IMR-90 (cell line): ENCODE data around the gene TMBIM6.

Experiments used
- BHLHE40 ChIP-seq: fragments of 150-350 bp; IDR thresholded peaks from 2 replicates; pipeline ENCODE4 v1.6.1; 2016; ENCODE audit warnings: mild to moderate bottlenecking, low read depth, low read length
- CEBPB ChIP-seq: IDR thresholded peaks from 2 replicates; pipeline ENCODE4 v1.6.1; 2012; ENCODE audit warnings: low read depth, low read length, improper control_type of control experiment
- CTCF ChIP-seq: conservative IDR thresholded peaks from 2 replicates; pipeline ENCODE4 v1.5.1; 2012; ENCODE audit warnings: mild to moderate bottlenecking, low read depth, low read length, improper control_type of control experiment
- ELK1 ChIP-seq: fragments of 150-350 bp; IDR thresholded peaks from 2 replicates; pipeline ENCODE4 v1.6.1; 2016; ENCODE audit warnings: low read depth, mild to moderate bottlenecking, low read length, moderate library complexity, borderline replicate concordance
- FOS ChIP-seq: fragments of 150-350 bp; IDR thresholded peaks from 2 replicates; pipeline ENCODE4 v1.6.1; 2016; ENCODE audit warnings: low read depth, low read length
- MAZ ChIP-seq: IDR thresholded peaks from 2 replicates; pipeline ENCODE4 v1.6.1; 2012; ENCODE audit warnings: low read depth, mild to moderate bottlenecking, low read length, improper control_type of control experiment, moderate library complexity, borderline replicate concordance
- MXI1 ChIP-seq: IDR thresholded peaks from 2 replicates; pipeline ENCODE4 v1.6.1; 2012; ENCODE audit warnings: low read depth, mild to moderate bottlenecking, low read length, moderate library complexity, borderline replicate concordance
- POLR2A ChIP-seq: IDR thresholded peaks from 2 replicates; pipeline ENCODE4 v1.6.1; 2012; ENCODE audit warnings: mild to moderate bottlenecking, low read depth, low read length
- RAD21 ChIP-seq: IDR thresholded peaks from 2 replicates; pipeline ENCODE4 v1.6.1; 2012; ENCODE audit warnings: low read length, improper control_type of control experiment
- RCOR1 ChIP-seq: IDR thresholded peaks from 2 replicates; pipeline ENCODE4 v1.6.1; 2012; ENCODE audit warnings: mild to moderate bottlenecking, low read length, improper control_type of control experiment; ENCODE audit not compliant: insufficient replicate concordance
- RFX5 ChIP-seq: IDR thresholded peaks from 2 replicates; pipeline ENCODE4 v1.8.0; 2012; ENCODE audit warnings: low read depth, mild to moderate bottlenecking, low read length, moderate library complexity
- SMC3 ChIP-seq: fragments of 150-350 bp; IDR thresholded peaks from 2 replicates; pipeline ENCODE4 v1.6.1; 2016; ENCODE audit warnings: low read depth, mild to moderate bottlenecking, antibody characterized with exemption, low read length, moderate library complexity
- USF2 ChIP-seq: fragments of 150-350 bp; IDR thresholded peaks from 2 replicates; pipeline ENCODE4 v1.6.1; 2017; ENCODE audit warnings: mild to moderate bottlenecking, antibody characterized with exemption, low read length, low read depth

- TF ChIP-seq CTCF = no peak
- TF ChIP-seq FOS = no peak
- TF ChIP-seq POLR2A = no peak
- TF ChIP-seq SMC3 = no peak
- no peak for TF ChIP-seq USF2
- TF ChIP-seq MAZ = no peak
- no peak for TF ChIP-seq RFX5
- TF ChIP-seq RAD21 = no peak
- TF ChIP-seq RCOR1 = no peak
- TF ChIP-seq CEBPB = no peak
- no peak for TF ChIP-seq BHLHE40
- TF ChIP-seq MXI1 = no peak
- TF ChIP-seq ELK1 = no peak
Measured at GRCh38 chr12:49702676-49703215, 38.6 kb upstream of the TMBIM6 start.
